ENCODE results near the gene ZNF154.
A peak's percentile ranks its signal among the peaks of the same experiment; 100 is the strongest.

ZNF154 gene

DNA sequence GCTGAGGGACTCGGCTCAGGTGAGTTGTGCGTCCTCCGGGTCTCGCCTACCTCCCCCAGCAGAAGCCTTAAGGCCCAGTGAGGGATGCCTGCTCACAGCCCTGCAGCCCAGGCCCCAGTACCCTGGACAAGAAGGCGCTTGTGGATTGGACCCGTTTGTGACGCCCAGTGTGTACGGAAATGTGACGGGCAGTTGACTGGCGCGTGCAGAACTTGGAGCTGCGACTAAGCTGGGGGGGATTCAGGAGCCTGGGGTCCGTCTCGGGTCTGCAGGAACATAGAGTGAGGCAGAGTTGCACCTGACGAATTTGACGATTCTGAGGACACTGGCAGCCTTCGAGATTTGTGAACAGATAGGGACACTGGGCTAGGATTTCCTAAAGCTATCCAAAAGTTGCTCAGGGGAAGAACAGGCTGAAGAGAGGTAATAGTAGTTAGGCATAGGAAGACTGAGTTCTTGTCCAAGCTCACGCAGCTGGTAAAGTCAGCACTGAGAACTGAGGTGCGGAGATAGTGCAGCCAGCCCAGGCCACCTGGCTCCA lies 26.7 kb downstream of the ZNF154 start:
- peak overlapping the region; percentile 92 to 93 for H3K4me3 ChIP-seq (ENCODE audit: low read depth in 1 of 2, low read length in 2 of 2)
- H3K27ac ChIP-seq (ENCODE audit: low read depth, low read length) = no peak overlapping the region
- peaks cover 40 to 44% of the 10 kb centered on the region in 2 donors for H3K36me3 ChIP-seq (ENCODE audit: control insufficient read depth in 1 of 2, insufficient read depth in 2 of 2, low read length in 2 of 2)
- H3K27me3 ChIP-seq (ENCODE audit: control insufficient read depth in 1 of 2, insufficient read depth in 2 of 2, low read length in 2 of 2) = no peaks in the 10 kb centered on the region
- H3K9me3 ChIP-seq (ENCODE audit: control insufficient read depth in 1 of 2, low read length in 2 of 2) = peaks cover 47 to 52% of the 10 kb centered on the region in 2 donors
- peaks cover 8 to 12% of the 10 kb centered on the region in 2 donors for H3K4me1 ChIP-seq (ENCODE audit: control insufficient read depth in 1 of 2, insufficient read depth in 2 of 2, low read length in 2 of 2)
- peak overlapping the region; percentile 28 to 67 for H3K9ac ChIP-seq (ENCODE audit: low read depth in 1 of 2, low read length in 2 of 2)

DNA sequence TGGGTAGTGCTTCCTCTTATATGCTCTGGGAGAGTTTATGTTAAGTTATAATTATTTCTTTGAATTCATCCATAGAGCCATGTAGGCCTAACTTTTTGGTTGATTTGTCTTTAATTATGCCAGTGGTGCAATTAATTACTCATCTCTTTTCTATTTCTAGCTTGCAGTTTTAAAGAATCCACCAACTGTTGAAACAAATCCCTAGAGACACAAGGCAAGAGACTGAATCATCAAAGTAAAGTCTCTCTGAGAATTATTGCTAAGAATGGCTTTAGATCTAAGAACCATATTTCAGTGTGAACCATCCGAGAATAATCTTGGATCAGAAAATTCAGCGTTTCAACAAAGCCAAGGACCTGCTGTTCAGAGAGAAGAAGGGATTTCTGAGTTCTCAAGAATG lies 33.1 kb downstream of the ZNF154 start:
- H3K9me3 ChIP-seq (ENCODE audit: control insufficient read depth in 1 of 2, low read length in 2 of 2) = peaks cover 0 to 8% of the 10 kb centered on the region in 2 donors

DNA sequence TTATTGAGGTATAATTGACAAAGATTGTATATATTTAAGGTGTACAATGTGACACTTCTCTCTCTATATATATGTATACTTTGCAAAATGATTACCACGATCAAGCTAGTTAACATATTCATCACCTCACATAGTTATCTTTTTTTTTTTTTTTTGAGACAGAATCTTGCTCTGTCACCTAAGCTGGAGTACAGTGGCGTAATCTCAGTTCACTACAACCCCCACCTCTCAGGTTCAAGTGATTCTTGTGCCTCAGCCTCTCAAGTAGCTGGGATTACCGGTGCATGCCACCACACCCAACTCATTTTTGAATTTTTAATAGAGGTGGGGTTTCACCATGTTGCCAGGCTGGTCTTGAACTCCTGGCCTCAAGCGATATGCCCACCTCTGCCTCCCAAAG lies 36.5 kb downstream of the ZNF154 start:
- no peak overlapping the region for H3K4me3 ChIP-seq (ENCODE audit: low read depth in 1 of 2, low read length in 2 of 2)
- H3K36me3 ChIP-seq (ENCODE audit: control insufficient read depth in 1 of 2, insufficient read depth in 2 of 2, low read length in 2 of 2) = no peaks in the 10 kb centered on the region
- no peak overlapping the region for H3K27ac ChIP-seq (ENCODE audit: low read depth, low read length)
- H3K4me1 ChIP-seq (ENCODE audit: control insufficient read depth in 1 of 2, insufficient read depth in 2 of 2, low read length in 2 of 2) = no peaks in the 10 kb centered on the region
- H3K9me3 ChIP-seq (ENCODE audit: control insufficient read depth in 1 of 2, low read length in 2 of 2) = peaks cover 0 to 4% of the 10 kb centered on the region in 2 donors
- no peak overlapping the region for H3K9ac ChIP-seq (ENCODE audit: low read depth in 1 of 2, low read length in 2 of 2)
- no peaks in the 10 kb centered on the region for H3K27me3 ChIP-seq (ENCODE audit: control insufficient read depth in 1 of 2, insufficient read depth in 2 of 2, low read length in 2 of 2)

More for the DNA sequence above, 33.1 kb downstream of the ZNF154 start:
- H3K36me3 ChIP-seq (ENCODE audit: control insufficient read depth in 1 of 2, insufficient read depth in 2 of 2, low read length in 2 of 2) = no peaks in the 10 kb centered on the region
- H3K27me3 ChIP-seq (ENCODE audit: control insufficient read depth in 1 of 2, insufficient read depth in 2 of 2, low read length in 2 of 2) = no peaks in the 10 kb centered on the region
- H3K27ac ChIP-seq (ENCODE audit: low read depth, low read length) = no peak overlapping the region
- no peak overlapping the region for H3K4me3 ChIP-seq (ENCODE audit: low read depth in 1 of 2, low read length in 2 of 2)
- no peaks in the 10 kb centered on the region for H3K4me1 ChIP-seq (ENCODE audit: control insufficient read depth in 1 of 2, insufficient read depth in 2 of 2, low read length in 2 of 2)
- no peak overlapping the region for H3K9ac ChIP-seq (ENCODE audit: low read depth in 1 of 2, low read length in 2 of 2)

DNA sequence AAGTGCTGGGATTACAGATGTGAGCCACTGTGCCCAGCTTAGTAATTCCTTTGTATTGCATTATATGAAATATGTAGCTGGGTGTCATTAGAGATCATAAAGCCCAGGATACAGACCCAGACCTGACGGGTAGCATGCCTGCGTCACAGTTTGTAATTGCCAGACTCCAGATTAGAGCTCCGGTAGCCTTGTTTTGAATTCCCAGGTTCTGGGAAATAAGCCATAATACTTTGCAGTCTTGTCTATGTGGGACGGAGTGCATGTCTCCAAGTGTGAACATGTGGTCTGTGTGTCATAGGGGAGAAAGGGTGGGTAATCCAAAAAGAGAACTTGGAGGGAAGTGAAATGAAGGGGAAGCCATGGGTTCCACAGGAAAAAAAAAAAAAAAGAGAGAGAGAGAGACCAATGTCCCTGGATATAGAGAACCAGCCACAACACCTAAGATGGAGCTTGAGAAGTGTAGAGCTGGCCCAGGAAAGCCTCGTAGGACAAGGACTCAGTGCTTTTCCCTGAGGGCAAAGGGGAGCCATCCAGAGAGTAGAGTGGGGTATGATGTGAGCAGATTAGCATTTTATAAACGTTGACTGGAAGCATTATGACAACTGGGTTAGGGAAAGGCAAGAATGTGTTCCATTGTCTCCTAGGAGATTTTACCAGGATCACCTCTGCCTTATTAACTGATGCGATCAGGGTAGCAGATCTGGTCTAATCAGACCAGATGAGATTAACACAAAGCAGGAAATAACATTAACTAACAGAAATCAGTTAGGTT lies 37.7 kb downstream of the ZNF154 start:
- H3K36me3 ChIP-seq (ENCODE audit: control insufficient read depth in 1 of 2, insufficient read depth in 2 of 2, low read length in 2 of 2) = no peaks in the 10 kb centered on the region
- H3K4me3 ChIP-seq (ENCODE audit: low read depth in 1 of 2, low read length in 2 of 2) = no peak overlapping the region
- H3K27me3 ChIP-seq (ENCODE audit: control insufficient read depth in 1 of 2, insufficient read depth in 2 of 2, low read length in 2 of 2) = no peaks in the 10 kb centered on the region
- peaks cover 0 to 4% of the 10 kb centered on the region in 2 donors for H3K9me3 ChIP-seq (ENCODE audit: control insufficient read depth in 1 of 2, low read length in 2 of 2)
- H3K4me1 ChIP-seq (ENCODE audit: control insufficient read depth in 1 of 2, insufficient read depth in 2 of 2, low read length in 2 of 2) = no peaks in the 10 kb centered on the region
- no peak overlapping the region for H3K27ac ChIP-seq (ENCODE audit: low read depth, low read length)
- no peak overlapping the region for H3K9ac ChIP-seq (ENCODE audit: low read depth in 1 of 2, low read length in 2 of 2)

DNA sequence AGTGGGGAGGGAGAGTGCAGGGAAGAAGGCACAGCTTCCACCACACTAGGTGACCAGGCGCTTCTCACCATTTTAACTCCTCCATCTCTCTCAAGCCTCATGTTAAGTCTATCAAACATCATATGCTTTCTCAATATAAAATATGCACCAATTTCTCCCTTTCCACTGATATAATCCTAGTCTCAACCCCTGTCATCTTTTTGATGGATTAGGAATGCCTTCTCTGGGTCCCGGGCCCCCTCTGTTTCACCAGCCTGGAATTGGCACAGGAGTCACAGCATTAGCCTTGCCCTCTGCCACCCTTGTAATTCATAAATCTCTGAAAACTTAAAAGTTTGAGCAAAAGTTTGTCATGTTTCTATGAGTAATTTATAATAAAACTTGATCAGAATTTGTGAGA lies 40.4 kb downstream of the ZNF154 start, which contains the start of gene ZSCAN4:
Gene ZSCAN4 (plus strand): TSS at position 301 of the 400 bp plus-strand sequence. CDS start 7,211 bp downstream, outside the sequence.
- Histone ChIP-seq H3K9me3 (ENCODE audit: control insufficient read depth in 1 of 2, low read length in 2 of 2) (no peaks in the 10 kb centered on the region), H3K9ac (ENCODE audit: low read depth in 1 of 2, low read length in 2 of 2) (no peak within 1 kb of the TSS), H3K36me3 (ENCODE audit: control insufficient read depth in 1 of 2, insufficient read depth in 2 of 2, low read length in 2 of 2) (no peaks in the 10 kb centered on the region), H3K4me1 (ENCODE audit: control insufficient read depth in 1 of 2, insufficient read depth in 2 of 2, low read length in 2 of 2) (peaks cover 3 to 4% of the 10 kb centered on the region in 2 donors), H3K27me3 (ENCODE audit: control insufficient read depth in 1 of 2, insufficient read depth in 2 of 2, low read length in 2 of 2) (peaks cover 5 to 6% of the 10 kb centered on the region in 2 donors), H3K27ac (ENCODE audit: low read depth, low read length) (no peak within 1 kb of the TSS), H3K4me3 (ENCODE audit: low read depth in 1 of 2, low read length in 2 of 2) (no peak within 1 kb of the TSS)

DNA sequence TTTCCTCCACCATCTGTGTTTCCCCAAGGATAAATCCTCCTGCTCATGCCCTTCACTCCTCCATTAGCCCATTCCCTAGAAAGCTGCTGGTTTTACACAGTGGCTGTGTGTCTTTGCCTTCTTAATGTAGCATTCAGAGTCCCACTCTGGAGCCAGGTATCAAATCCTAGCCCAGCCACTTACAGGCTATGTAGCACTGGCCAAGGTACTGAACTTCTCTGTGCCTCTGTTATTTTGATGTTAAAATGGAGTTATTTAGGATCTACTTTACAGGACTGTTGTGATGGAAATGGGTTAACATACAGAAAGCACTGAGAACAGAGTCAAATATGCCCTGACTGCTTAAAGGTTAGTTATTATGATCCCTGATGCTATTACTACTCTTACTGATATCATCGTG lies 41.8 kb downstream of the ZNF154 start:
- no peaks in the 10 kb centered on the region for H3K36me3 ChIP-seq (ENCODE audit: control insufficient read depth in 1 of 2, insufficient read depth in 2 of 2, low read length in 2 of 2)
- no peak overlapping the region for H3K4me3 ChIP-seq (ENCODE audit: low read depth in 1 of 2, low read length in 2 of 2)
- H3K9ac ChIP-seq (ENCODE audit: low read depth in 1 of 2, low read length in 2 of 2) = no peak overlapping the region
- H3K9me3 ChIP-seq (ENCODE audit: control insufficient read depth in 1 of 2, low read length in 2 of 2) = no peaks in the 10 kb centered on the region
- peaks cover 5 to 6% of the 10 kb centered on the region in 2 donors for H3K27me3 ChIP-seq (ENCODE audit: control insufficient read depth in 1 of 2, insufficient read depth in 2 of 2, low read length in 2 of 2)
- no peak overlapping the region for H3K27ac ChIP-seq (ENCODE audit: low read depth, low read length)
- peaks cover 3 to 4% of the 10 kb centered on the region in 2 donors for H3K4me1 ChIP-seq (ENCODE audit: control insufficient read depth in 1 of 2, insufficient read depth in 2 of 2, low read length in 2 of 2)

DNA sequence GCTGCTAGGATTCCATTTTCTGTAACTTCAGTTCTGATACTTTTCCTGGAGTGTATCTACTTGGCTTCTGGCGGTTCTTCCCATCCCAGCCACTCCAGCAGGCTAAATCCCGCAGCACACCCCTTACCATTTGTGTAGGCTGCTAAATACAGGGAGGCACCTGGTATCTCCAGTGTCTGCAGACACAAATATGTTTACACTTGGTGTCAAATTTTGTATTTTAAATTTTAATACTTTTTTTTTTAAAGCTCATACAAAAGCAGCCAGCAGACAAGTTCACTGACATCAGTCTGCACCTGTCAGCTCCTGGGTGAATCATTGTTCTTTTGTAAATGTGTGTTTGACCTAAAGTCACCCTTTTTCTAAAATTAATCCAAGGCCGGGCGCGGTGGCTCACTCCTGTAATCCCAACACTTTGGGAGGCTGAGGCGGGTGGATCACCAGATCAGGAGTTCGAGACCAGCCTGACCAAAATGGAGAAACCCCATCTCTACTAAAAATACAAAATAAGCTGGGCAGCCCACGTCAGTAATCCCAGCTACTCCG lies 43.7 kb downstream of the ZNF154 start:
- no peak overlapping the region for H3K27ac ChIP-seq (ENCODE audit: low read depth, low read length)
- H3K4me1 ChIP-seq (ENCODE audit: control insufficient read depth in 1 of 2, insufficient read depth in 2 of 2, low read length in 2 of 2) = peaks cover 3 to 4% of the 10 kb centered on the region in 2 donors
- H3K9me3 ChIP-seq (ENCODE audit: control insufficient read depth in 1 of 2, low read length in 2 of 2) = no peaks in the 10 kb centered on the region
- no peak overlapping the region for H3K4me3 ChIP-seq (ENCODE audit: low read depth in 1 of 2, low read length in 2 of 2)
- H3K9ac ChIP-seq (ENCODE audit: low read depth in 1 of 2, low read length in 2 of 2) = no peak overlapping the region
- peaks cover 5 to 6% of the 10 kb centered on the region in 2 donors for H3K27me3 ChIP-seq (ENCODE audit: control insufficient read depth in 1 of 2, insufficient read depth in 2 of 2, low read length in 2 of 2)
- H3K36me3 ChIP-seq (ENCODE audit: control insufficient read depth in 1 of 2, insufficient read depth in 2 of 2, low read length in 2 of 2) = no peaks in the 10 kb centered on the region

DNA sequence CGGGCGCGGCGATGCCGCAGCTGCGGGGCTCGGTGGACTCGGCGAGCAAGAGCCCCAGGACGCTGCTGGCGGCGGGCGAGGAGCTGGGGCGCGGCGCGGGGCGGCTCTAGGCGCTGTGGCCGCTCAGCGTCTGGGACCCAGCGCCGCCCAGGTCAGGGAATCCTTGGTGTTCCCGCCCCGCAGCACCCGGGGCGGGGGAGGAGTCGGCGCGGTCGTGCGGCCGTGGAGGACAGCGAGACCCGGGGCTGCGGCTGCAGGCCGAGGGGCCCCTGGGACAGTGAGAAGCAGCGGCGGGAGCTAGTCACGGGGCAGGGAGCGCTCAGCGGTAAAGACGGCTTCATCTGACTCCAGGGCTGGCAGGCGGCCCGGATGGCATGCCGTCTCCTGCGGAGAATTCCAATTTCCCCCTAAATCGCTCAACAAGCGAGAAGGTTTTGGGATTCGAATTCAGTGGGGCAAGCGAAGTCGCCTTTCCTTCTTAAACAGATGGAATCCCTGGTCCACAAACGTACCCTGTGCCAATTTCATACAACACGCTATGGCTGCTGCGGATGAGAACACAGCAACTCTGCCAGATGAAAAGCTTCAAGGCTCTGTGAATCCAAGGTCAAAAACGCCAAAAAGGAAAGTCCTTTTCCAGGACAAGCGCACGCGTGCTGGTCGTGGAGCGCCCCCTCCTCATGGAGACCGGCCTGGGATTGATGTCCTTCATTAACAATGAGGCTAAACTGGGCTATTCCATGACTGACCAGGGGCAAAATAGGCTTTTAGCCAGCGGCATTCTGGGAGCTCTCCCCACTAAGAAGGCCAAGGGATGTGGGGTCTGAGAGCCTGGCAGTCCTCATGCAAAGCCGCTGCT lies 44.5 kb downstream of the ZNF154 start:
- Histone ChIP-seq H3K4me3 (ENCODE audit: low read depth in 1 of 2, low read length in 2 of 2) (peak overlapping the region; percentile 60 to 70), H3K36me3 (ENCODE audit: control insufficient read depth in 1 of 2, insufficient read depth in 2 of 2, low read length in 2 of 2) (no peaks in the 10 kb centered on the region), H3K9me3 (ENCODE audit: control insufficient read depth in 1 of 2, low read length in 2 of 2) (no peaks in the 10 kb centered on the region), H3K27me3 (ENCODE audit: control insufficient read depth in 1 of 2, insufficient read depth in 2 of 2, low read length in 2 of 2) (peaks cover 5 to 6% of the 10 kb centered on the region in 2 donors), H3K9ac (ENCODE audit: low read depth in 1 of 2, low read length in 2 of 2) (peak overlapping the region; percentile 38 to 43), H3K27ac (ENCODE audit: low read depth, low read length) (no peak overlapping the region), H3K4me1 (ENCODE audit: control insufficient read depth in 1 of 2, insufficient read depth in 2 of 2, low read length in 2 of 2) (peaks cover 3 to 4% of the 10 kb centered on the region in 2 donors)

DNA sequence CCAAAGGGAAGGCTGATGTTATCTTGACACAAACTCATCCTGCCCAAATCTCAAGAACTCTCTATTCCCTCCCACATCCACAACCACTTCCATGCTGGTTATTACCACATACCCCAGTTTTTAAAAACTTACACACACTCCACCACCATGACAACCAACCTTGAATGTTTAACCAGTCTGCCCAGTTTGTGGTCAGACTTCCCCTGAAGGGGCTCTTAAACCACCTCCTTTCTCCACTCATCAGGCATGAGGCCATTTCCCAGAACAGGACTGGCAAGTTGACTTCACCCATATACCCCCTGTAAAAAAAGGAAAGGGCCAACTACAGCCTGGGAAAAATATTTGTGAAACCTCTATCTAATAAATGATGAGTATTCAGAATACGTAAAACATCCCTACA lies 52.7 kb downstream of the ZNF154 start:
- Histone ChIP-seq H3K4me3 (ENCODE audit: low read depth in 1 of 2, low read length in 2 of 2) (no peak overlapping the region), H3K27me3 (ENCODE audit: control insufficient read depth in 1 of 2, insufficient read depth in 2 of 2, low read length in 2 of 2) (no peaks in the 10 kb centered on the region), H3K27ac (ENCODE audit: low read depth, low read length) (no peak overlapping the region), H3K9me3 (ENCODE audit: control insufficient read depth in 1 of 2, low read length in 2 of 2) (peaks cover 12 to 13% of the 10 kb centered on the region in 2 donors), H3K9ac (ENCODE audit: low read depth in 1 of 2, low read length in 2 of 2) (no peak overlapping the region), H3K4me1 (ENCODE audit: control insufficient read depth in 1 of 2, insufficient read depth in 2 of 2, low read length in 2 of 2) (no peaks in the 10 kb centered on the region), H3K36me3 (ENCODE audit: control insufficient read depth in 1 of 2, insufficient read depth in 2 of 2, low read length in 2 of 2) (no peaks in the 10 kb centered on the region)
